Sigmoid colon (tissue), 4 donors: ENCODE measurements around the gene CNTN4.

Source experiments
- CTCF ChIP-seq, 4 experiments: fragments of 450-650 bp in 3 of 4; fragments of 200-600 bp in 1 of 4; IDR thresholded peaks; one replicate each; pipeline ENCODE4 v1.5.1; 2016 to 2019; ENCODE audit warnings: antibody characterized with exemption in 4 of 4, mild to moderate bottlenecking in 3 of 4, moderate library complexity in 2 of 4
- POLR2A ChIP-seq, 2 donors: fragments of 450-650 bp; IDR thresholded peaks; one replicate each; pipeline ENCODE4 v1.6.1; 2016; ENCODE audit warnings: antibody characterized with exemption in 2 of 2, mild to moderate bottlenecking in 2 of 2, moderate library complexity in 2 of 2
- POLR2AphosphoS5 ChIP-seq, 4 donors: sonication (generic); formaldehyde crosslinking; IDR thresholded peaks; one replicate each; pipeline ENCODE4 v1.6.1; 2017; ENCODE audit warnings: antibody characterized with exemption in 4 of 4

- TF ChIP-seq CTCF (IDR thresholded peaks at IDR 0.05) = no peak
- no peak for TF ChIP-seq POLR2A (IDR thresholded peaks at IDR 0.05)
- TF ChIP-seq POLR2AphosphoS5 (IDR thresholded peaks at IDR 0.05) = no peak
Observed at GRCh38 chr3:2802429-2802828, 703.8 kb downstream of the CNTN4 start.
